ENCODE data around the gene ALG14. TPM values are rescaled to one million over a fixed set of nuclear protein-coding genes. Genes with fewer than 3 reads are reported as not detected.
A peak's percentile ranks its signal among the peaks of the same experiment; 100 is the strongest.

ALG14 gene
- total and polyA plus RNA-seq, 2 donors (not counting 3 experiments of a cell fraction or from before 2014, with no cell fraction given), result 2.6 to 8.6 TPM

GRCh38 chr1:94971491-94971924, 101.2 kb downstream of the ALG14 start:
- peak overlapping the region; percentile 36 for H2AFZ ChIP-seq (ENCODE audit: low read depth, low read length)
- FAIRE-seq, result peak; percentile 78
- H3K79me2 ChIP-seq (ENCODE audit: control insufficient read depth, insufficient read depth, low read length), result no peaks in the 10 kb centered on the region
- intact Hi-C loops (cut with micrococcal nuclease) (loop anchor here (1.0 kb wide), 2 partner anchors 9 to 45 kb away; no protein-coding TSS in a partner anchor), dilution Hi-C loops (cut with MboI; ENCODE audit: extremely low pct_ligation_motif_present, low sequenced_read_pairs) (no loop called here)
- TF ChIP-seq POLR2AphosphoS5 (IDR thresholded peaks at IDR 0.05; ENCODE audit: insufficient read depth, low read depth, low read length) (peak; percentile 31), POLR2A (IDR thresholded peaks at IDR 0.05; ENCODE audit: low read depth, low read length) (no peak), GATA2 (IDR thresholded peaks at IDR 0.05; ENCODE audit: insufficient read depth, insufficient read length, low read depth, low read length) (peak; percentile 70), JUN (IDR thresholded peaks at IDR 0.05; ENCODE audit: borderline replicate concordance, insufficient read depth, insufficient read length, low read depth) (peak; percentile 23), EZH2 (IDR thresholded peaks at IDR 0.05; ENCODE audit: borderline replicate concordance, low read depth, low read length, severe bottlenecking) (no peak), FOS (IDR thresholded peaks at IDR 0.05; ENCODE audit: borderline replicate concordance, insufficient read depth, low read length) (peak; percentile 62), MYC (IDR thresholded peaks at IDR 0.05; ENCODE audit: low read depth, low read length) (no peak), MAX (IDR thresholded peaks at IDR 0.05; ENCODE audit: insufficient read depth, insufficient read length) (no peak)
- TF ChIP-seq, protein P1, sequence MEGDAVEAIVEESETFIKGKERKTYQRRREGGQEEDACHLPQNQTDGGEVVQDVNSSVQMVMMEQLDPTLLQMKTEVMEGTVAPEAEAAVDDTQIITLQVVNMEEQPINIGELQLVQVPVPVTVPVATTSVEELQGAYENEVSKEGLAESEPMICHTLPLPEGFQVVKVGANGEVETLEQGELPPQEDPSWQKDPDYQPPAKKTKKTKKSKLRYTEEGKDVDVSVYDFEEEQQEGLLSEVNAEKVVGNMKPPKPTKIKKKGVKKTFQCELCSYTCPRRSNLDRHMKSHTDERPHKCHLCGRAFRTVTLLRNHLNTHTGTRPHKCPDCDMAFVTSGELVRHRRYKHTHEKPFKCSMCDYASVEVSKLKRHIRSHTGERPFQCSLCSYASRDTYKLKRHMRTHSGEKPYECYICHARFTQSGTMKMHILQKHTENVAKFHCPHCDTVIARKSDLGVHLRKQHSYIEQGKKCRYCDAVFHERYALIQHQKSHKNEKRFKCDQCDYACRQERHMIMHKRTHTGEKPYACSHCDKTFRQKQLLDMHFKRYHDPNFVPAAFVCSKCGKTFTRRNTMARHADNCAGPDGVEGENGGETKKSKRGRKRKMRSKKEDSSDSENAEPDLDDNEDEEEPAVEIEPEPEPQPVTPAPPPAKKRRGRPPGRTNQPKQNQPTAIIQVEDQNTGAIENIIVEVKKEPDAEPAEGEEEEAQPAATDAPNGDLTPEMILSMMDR (IDR thresholded peaks at IDR 0.05; ENCODE audit: extremely low read depth in 1 of 2, insufficient read depth in 1 of 2, low read depth in 1 of 2, low read length in 2 of 2), result no peak
- H3K27me3 ChIP-seq (ENCODE audit: control insufficient read depth in 2 of 2, insufficient read depth in 2 of 2, low read length in 2 of 2), result no peaks in the 10 kb centered on the region
- H3K9me3 ChIP-seq (replicated peaks; ENCODE audit: control insufficient read depth, insufficient read depth, low read length), result no peaks in the 10 kb centered on the region
- H3K9me1 ChIP-seq (replicated peaks; ENCODE audit: control insufficient read depth, extremely low read depth, insufficient read depth, low read length), result no peaks in the 10 kb centered on the region
- H3K4me1 ChIP-seq (ENCODE audit: control insufficient read depth, extremely low read depth, insufficient read depth, low read length), result peaks cover 29% of the 10 kb centered on the region
- H3K9ac ChIP-seq (replicated peaks; ENCODE audit: extremely low read depth, insufficient read depth, low read length), result no peak overlapping the region
- no peaks in the 10 kb centered on the region for H4K20me1 ChIP-seq (replicated peaks; ENCODE audit: control insufficient read depth, extremely low read depth, insufficient read depth, low read length)
- peak overlapping the region; percentile 75 for H3K4me2 ChIP-seq (ENCODE audit: insufficient read depth, low read length)
- no TSS peak for BruUV-seq (replicated peaks)
- peak overlapping the region in 1 of 3 experiments; percentile 5 for H3K4me3 ChIP-seq (replicated peaks in 1 of 3; ENCODE audit: insufficient read depth in 1 of 3, low read depth in 1 of 3, low read length in 3 of 3)
- DNase-seq (ENCODE audit: low read depth, low spot score), result peak; percentile 55
- ChIA-PET POLR2A (no interaction called here), CTCF (interaction anchor here (0.9 to 1.0 kb wide), 2 partner anchors 43 to 70 kb away, joined by 4 read pairs; no protein-coding TSS in a partner anchor)
- H3K36me3 ChIP-seq (ENCODE audit: control insufficient read depth in 2 of 2, extremely low read depth in 1 of 2, insufficient read depth in 2 of 2, low read length in 2 of 2), result no peaks in the 10 kb centered on the region
- peak overlapping the region; percentile 27 for H3K27ac ChIP-seq (ENCODE audit: insufficient read depth, low read depth, low read length)

All from endothelial cell of umbilical vein (primary cell).